GM12892 (cell line): Measurements from ENCODE around the gene KDM6B.

ENCODE experiments used
- POLR2A ChIP-seq: IDR thresholded peaks from 2 replicates; pipeline ENCODE4 v1.6.1; 2011; ENCODE audit warnings: low read depth, low read length, control low read depth
- TAF1 ChIP-seq: IDR thresholded peaks from 2 replicates; pipeline ENCODE4 v1.6.1; 2011; ENCODE audit warnings: low read depth, mild to moderate bottlenecking, control low read depth, low read length, borderline replicate concordance

GRCh38 chr17:7818026-7818425, 16.0 kb upstream of the KDM6B start:
- no peak for TF ChIP-seq POLR2A
- no peak for TF ChIP-seq TAF1
